Heart right ventricle (tissue), 16 donors: Measurements from ENCODE around the gene HIVEP3. TPM values are rescaled to one million over a fixed set of nuclear protein-coding genes. Genes with fewer than 3 reads are reported as not detected.

Source experiments
- ATAC-seq, 8 donors: fragments of 200-7000 bp; cut with Tn5 transposase; one replicate each; pipeline ENCODE4 v1.9.1; 2020; ENCODE audit warnings: mild to moderate bottlenecking in 8 of 8, moderate library complexity in 8 of 8, moderate number of reproducible peaks in 1 of 8
- DNase-seq, 2 donors: peaks; one replicate each; pipeline ENCODE4 v3.0.0-alpha.2; 2020
- H3K27ac ChIP-seq, 10 donors: fragments of 200-600 bp; sonication (generic) in 2 of 10; one replicate each; pipeline versions ENCODE4 v1.5.0 to v1.8.0; 2020 to 2022; ENCODE audit warnings: mild to moderate bottlenecking in 3 of 10
- H3K27me3 ChIP-seq, 7 donors: fragments of 200-600 bp; one replicate each; pipeline ENCODE4 v1.8.0; 2021 to 2022; ENCODE audit warnings: mild to moderate bottlenecking in 2 of 7
- H3K36me3 ChIP-seq, 9 donors: fragments of 200-600 bp; sonication (generic) in 1 of 9; one replicate each; pipeline versions ENCODE4 v1.5.0 to v1.8.0; 2020 to 2022; ENCODE audit warnings: mild to moderate bottlenecking in 2 of 9
- H3K4me1 ChIP-seq, 9 donors: fragments of 200-600 bp; sonication (generic) in 1 of 9; one replicate each; pipeline versions ENCODE4 v1.5.0 to v1.8.0; 2020 to 2022; ENCODE audit warnings: mild to moderate bottlenecking in 4 of 9
- H3K4me3 ChIP-seq, 10 donors: fragments of 200-600 bp; sonication (generic) in 2 of 10; one replicate each; pipeline versions ENCODE4 v1.5.0 to v1.8.0; 2020 to 2022; ENCODE audit warnings: mild to moderate bottlenecking in 7 of 10, moderate library complexity in 2 of 10
- H3K9me3 ChIP-seq, 11 donors: fragments of 200-600 bp in 10 of 11; sonication (generic) in 2 of 11; one replicate each; pipeline versions ENCODE4 v1.5.0 to v1.8.0; 2013 to 2022; ENCODE audit warnings: mild to moderate bottlenecking in 2 of 11, control low read depth in 1 of 11, moderate library complexity in 1 of 11
- CTCF ChIP-seq, 9 donors: fragments of 200-600 bp; sonication (generic) in 2 of 9; IDR thresholded peaks; one replicate each; pipeline versions ENCODE4 v1.5.0 to v1.8.0; 2021 to 2022; ENCODE audit warnings: antibody characterized with exemption in 9 of 9, mild to moderate bottlenecking in 5 of 9, moderate library complexity in 1 of 9
- WGBS, 2 donors: extraction: QIAGEN DNeasy Blood & Tissue Kit; methylation state at CpG; one replicate each; pipeline ENCODE4 v1.1.7; 2013; ENCODE audit warnings: inconsistent platforms in 1 of 2; 5-methylcytosine and 5-hydroxymethylcytosine counted together
- intact Hi-C, 10 donors: fragments of 100-400 bp; cut with DNase I; formaldehyde crosslinking; loops; one replicate each; pipeline versions ENCODE4 v1.11.1 to v1.14.2; 2022
- polyA plus RNA-seq, 2 donors: library from polyadenylated mRNA; stranded (reverse); fragments of 200-250 nt; gene quantifications; one replicate each; pipeline ENCODE4 v1.2.3, GENCODE V29; 2013
- total RNA-seq, 10 donors: library from RNA; stranded (reverse); fragmentation: NEBNext Ultra II Directional in 3 of 10; extraction: Animal tissue kit (Norgen Biotek cat#: 25700) in 3 of 10; gene quantifications; one replicate each; pipeline versions ENCODE4 v1.2.1 to v1.2.4, GENCODE V29; 2021 to 2023
- donor health status: Arrhythmogenic right ventricular cardiomyopathy.
- donor health status: ischemic (EF 13 %, LVEDD 7.1; RV severe dilation, severe dysfunction).
- donor health status: healthy with polysubstance abuse.
- donor health status: DM: no; HTN: yes; CAD: no.
- donor health status: DM: no; HTN: no; CAD: no.
- donor health status: ischemic (EF 25% LVEDD 6.9; RV normal size, moderate dysfunction).
- donor health status: ischemic (EF 25% LVEDD 5.7; RV mildly dilated, moderate dysfunction).
- donor health status: healthy.
- donor health status: DM: yes; HTN: yes; CAD: no.
- donor health status: Ischemic cardiomyopathy.
- donor health status: ischemic (EF 35%, LVEDD 5.7; RV mildly dilated, moderate dysfunction).
- donor health status: nonischemic (EF 11% LVEDD 7.7; RV severe dilation, severe dysfunction).
- donor health status: DM: yes; HTN: yes; CAD: no.
- donor health status: PGD.
- donor health status: ischemic (EF 29% LVEDD 5.4; RV normal size, mild dysfunction).
- donor health status: nonischemic (EF 23%, LVEDD 6.1; RV moderate dilation, normal function).

The HIVEP3 gene
- total and polyA plus RNA-seq, 12 donors: 2.6 to 7.5 (median 5.2) TPM

DNA sequence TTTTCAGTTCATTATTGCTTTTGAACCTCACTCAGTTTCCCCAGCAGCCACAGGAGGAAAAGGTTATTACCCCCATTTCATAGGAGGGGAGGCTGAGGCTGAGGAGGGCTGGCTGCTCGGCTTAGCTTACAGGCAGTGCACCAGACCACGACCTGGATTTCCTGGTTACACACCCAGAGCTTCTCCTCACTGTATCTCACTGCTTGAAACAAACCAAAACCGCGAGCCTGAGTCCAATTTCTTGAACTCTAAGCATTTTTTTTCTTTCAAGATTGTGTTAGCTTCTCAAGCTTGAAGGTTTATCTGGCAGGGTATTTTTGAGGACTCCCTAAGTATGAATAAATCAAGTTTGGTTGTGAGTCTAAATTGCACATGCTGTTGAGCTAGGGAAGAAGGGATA, 245.3 kb downstream of the HIVEP3 start:
- no peak for TF ChIP-seq CTCF (IDR thresholded peaks at IDR 0.05)
- H3K4me1 ChIP-seq: peaks cover under 1 to 41% (median 25%) of the 10 kb centered on the region in 9 donors
- intact Hi-C loops: no loop called here
- 41 to 53% methylated on average over 4 of the region's 4 CpGs for WGBS, 2 donors
- DNase-seq: no peak
- no peaks in the 10 kb centered on the region for H3K9me3 ChIP-seq
- peak overlapping the region in 1 of 10 donors; percentile 66 for H3K27ac ChIP-seq
- ATAC-seq: peak in 3 of 8 donors; percentile 36 to 43 (median 41)
- H3K27me3 ChIP-seq: no peaks in the 10 kb centered on the region
- H3K36me3 ChIP-seq: no peaks in the 10 kb centered on the region
- no peak overlapping the region for H3K4me3 ChIP-seq

GRCh38 chr1:41672641-41673361, 245.9 kb downstream of the HIVEP3 start:
- TF ChIP-seq CTCF (IDR thresholded peaks at IDR 0.05): no peak
- DNase-seq: no peak
- intact Hi-C loops: no loop called here
- no peaks in the 10 kb centered on the region for H3K9me3 ChIP-seq
- H3K4me3 ChIP-seq: no peak overlapping the region
- 68 to 77% methylated on average over 9 of the region's 9 CpGs for WGBS, 2 donors
- peak overlapping the region in 1 of 10 donors; percentile 66 for H3K27ac ChIP-seq
- peak in 1 of 8 donors; percentile 26 for ATAC-seq
- H3K36me3 ChIP-seq: no peaks in the 10 kb centered on the region
- peaks cover 0 to 35% (median 19%) of the 10 kb centered on the region in 9 donors for H3K4me1 ChIP-seq
- H3K27me3 ChIP-seq: no peaks in the 10 kb centered on the region

GRCh38 chr1:41672173-41672572, 246.5 kb downstream of the HIVEP3 start:
- H3K36me3 ChIP-seq: no peaks in the 10 kb centered on the region
- no peaks in the 10 kb centered on the region for H3K27me3 ChIP-seq
- no peak for DNase-seq
- peak overlapping the region in 1 of 10 donors; percentile 27 for H3K27ac ChIP-seq
- intact Hi-C loops: no loop called here
- no peak overlapping the region for H3K4me3 ChIP-seq
- peaks cover 0 to 37% (median 18%) of the 10 kb centered on the region in 9 donors for H3K4me1 ChIP-seq
- ATAC-seq: no peak
- 87 to 89% methylated on average over 4 of the region's 4 CpGs for WGBS, 2 donors
- no peaks in the 10 kb centered on the region for H3K9me3 ChIP-seq
- TF ChIP-seq CTCF (IDR thresholded peaks at IDR 0.05): no peak

DNA sequence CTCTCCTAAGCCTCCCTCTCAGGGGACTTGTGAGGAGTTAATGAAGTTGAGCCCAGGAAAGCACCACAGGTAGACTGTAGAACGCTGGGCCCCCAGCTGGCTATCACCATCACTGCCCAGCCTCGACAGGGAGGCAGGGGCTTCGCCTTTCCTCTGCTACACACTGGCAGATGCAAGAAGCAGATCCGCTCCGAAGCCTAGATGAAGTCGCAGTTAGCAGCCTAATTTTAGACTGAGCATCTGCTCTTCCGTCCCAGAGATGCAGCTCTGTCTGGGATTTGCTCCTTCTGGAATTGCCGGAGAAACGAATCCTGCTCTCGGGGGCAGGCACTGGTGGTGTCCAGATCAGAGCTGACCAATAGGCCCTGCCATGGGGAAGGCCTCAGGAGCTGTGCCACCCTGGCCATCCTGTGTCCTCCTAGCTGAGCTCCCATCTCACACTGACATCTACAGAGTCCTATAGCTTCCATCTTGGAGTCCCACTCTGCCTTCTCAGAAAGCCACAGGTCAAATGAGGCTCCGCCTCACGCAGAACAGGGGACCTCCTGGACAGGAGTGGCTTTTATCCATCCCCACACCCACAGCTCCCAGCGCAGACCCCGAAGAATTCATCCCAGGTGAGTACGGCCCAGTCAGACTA, 247.5 kb downstream of the HIVEP3 start:
- Histone ChIP-seq H3K27me3 (no peaks in the 10 kb centered on the region), H3K9me3 (no peaks in the 10 kb centered on the region), H3K27ac (no peak overlapping the region), H3K4me1 (peaks cover 0 to 43% (median 20%) of the 10 kb centered on the region in 9 donors), H3K36me3 (no peaks in the 10 kb centered on the region), H3K4me3 (no peak overlapping the region)
- ATAC-seq (no peak), DNase-seq (no peak)
- 90% methylated on average over 15 of the region's 15 CpGs for WGBS, 2 donors
- intact Hi-C loops: no loop called here
- no peak for TF ChIP-seq CTCF (IDR thresholded peaks at IDR 0.05)
